GM18498 (cell line): ENCODE results near the gene ATL3.
"Not testable (repeated sequence)": the region's sequence is repeated elsewhere in the genome, so short reads cannot be mapped to it uniquely, and the experiment has no call there.

ENCODE experiments used
- ATAC-seq: cut with Tn5 transposase; IDR thresholded peaks from one replicate; pipeline ENCODE4 v1.9.1; 2021; ENCODE audit warnings: mild to moderate bottlenecking, moderate library complexity; ENCODE audit not compliant: unreplicated experiment

Gene ATL3

GRCh38 chr11:63590024-63590788 is 81.0 kb downstream of the ATL3 start:
- no peak for ATAC-seq

GRCh38 chr11:63589000-63589399 is 82.2 kb downstream of the ATL3 start:
- ATAC-seq = no peak

GRCh38 chr11:63586451-63587166 is 84.6 kb downstream of the ATL3 start:
- ATAC-seq = no peak

GRCh38 chr11:63583357-63583677 is 87.9 kb downstream of the ATL3 start:
- no peak for ATAC-seq

- ATAC-seq = not testable (repeated sequence)
Observed at GRCh38 chr11:63581224-63581623, 90.0 kb downstream of the ATL3 start.

- ATAC-seq = not testable (repeated sequence)
Observed at GRCh38 chr11:63578882-63579281, 92.3 kb downstream of the ATL3 start.

- no peak for ATAC-seq
Observed at GRCh38 chr11:63574856-63575602, 96.1 kb downstream of the ATL3 start.
